Measurements from ENCODE around the gene CD2BP2. TPM values are rescaled to one million over a fixed set of nuclear protein-coding genes. Genes with fewer than 3 reads are reported as not detected.

CD2BP2 gene
- total RNA-seq, 2 experiments from 2014 or later, result 43.8 to 44.5 TPM

DNA sequence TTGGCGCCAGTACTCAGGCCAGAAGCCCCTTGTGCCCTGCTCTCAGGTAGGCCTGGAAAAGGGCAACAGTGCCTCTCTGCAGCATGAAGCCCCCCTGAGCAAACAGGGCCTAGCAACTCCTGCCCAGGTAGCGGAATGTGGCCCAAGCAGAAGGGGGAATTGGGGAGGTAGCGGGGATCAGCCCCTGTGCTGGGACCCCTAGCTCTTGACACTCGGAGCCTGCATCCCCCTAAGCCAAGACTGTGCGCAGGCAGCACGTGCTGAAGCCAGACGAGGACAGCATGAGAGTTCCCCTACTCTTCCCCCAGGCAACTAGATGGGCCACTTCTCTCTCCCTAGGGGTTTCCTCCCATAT, 823 bp upstream of the CD2BP2 start:
- DNase-seq (no peak), ATAC-seq (peak; percentile 3)
- Mint-ChIP-seq H3K36me3 (ENCODE audit: low read depth) (peaks cover 28% of the 10 kb centered on the region), H3K27me3 (no peaks in the 10 kb centered on the region), H3K27ac (peak overlapping the region; percentile 93), H3K4me1 (ENCODE audit: low read depth) (peaks cover 43% of the 10 kb centered on the region), H3K4me3 (peak overlapping the region; percentile 97), H3K9me3 (no peaks in the 10 kb centered on the region)
- POLR2A ChIA-PET, result interaction anchor here (0.6 to 9.7 kb wide), 10 partner anchors 8 to 339 kb away, joined by 3 to 73 read pairs (median 4); partner anchors contain the start of genes SEPTIN1, TBC1D10B, ZNF48 and ZNF771
- intact Hi-C loops (cut with micrococcal nuclease), result no loop called here
- TF ChIP-seq, protein P1, sequence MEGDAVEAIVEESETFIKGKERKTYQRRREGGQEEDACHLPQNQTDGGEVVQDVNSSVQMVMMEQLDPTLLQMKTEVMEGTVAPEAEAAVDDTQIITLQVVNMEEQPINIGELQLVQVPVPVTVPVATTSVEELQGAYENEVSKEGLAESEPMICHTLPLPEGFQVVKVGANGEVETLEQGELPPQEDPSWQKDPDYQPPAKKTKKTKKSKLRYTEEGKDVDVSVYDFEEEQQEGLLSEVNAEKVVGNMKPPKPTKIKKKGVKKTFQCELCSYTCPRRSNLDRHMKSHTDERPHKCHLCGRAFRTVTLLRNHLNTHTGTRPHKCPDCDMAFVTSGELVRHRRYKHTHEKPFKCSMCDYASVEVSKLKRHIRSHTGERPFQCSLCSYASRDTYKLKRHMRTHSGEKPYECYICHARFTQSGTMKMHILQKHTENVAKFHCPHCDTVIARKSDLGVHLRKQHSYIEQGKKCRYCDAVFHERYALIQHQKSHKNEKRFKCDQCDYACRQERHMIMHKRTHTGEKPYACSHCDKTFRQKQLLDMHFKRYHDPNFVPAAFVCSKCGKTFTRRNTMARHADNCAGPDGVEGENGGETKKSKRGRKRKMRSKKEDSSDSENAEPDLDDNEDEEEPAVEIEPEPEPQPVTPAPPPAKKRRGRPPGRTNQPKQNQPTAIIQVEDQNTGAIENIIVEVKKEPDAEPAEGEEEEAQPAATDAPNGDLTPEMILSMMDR (IDR thresholded peaks at IDR 0.05), result no peak
- CTCF ChIA-PET, result interaction anchor here (0.8 to 2.2 kb wide), 4 partner anchors 9 to 259 kb away, joined by 3 to 6 read pairs (median 4); partner anchors contain the start of gene TBC1D10B

- Mint-ChIP-seq H3K36me3 (ENCODE audit: low read depth) (peaks cover 37% of the 10 kb centered on the region), H3K4me1 (ENCODE audit: low read depth) (peaks cover 56% of the 10 kb centered on the region), H3K27ac (peak overlapping the region; percentile 93), H3K9me3 (no peaks in the 10 kb centered on the region), H3K27me3 (no peaks in the 10 kb centered on the region), H3K4me3 (peak overlapping the region; percentile 97)
- ChIA-PET POLR2A (interaction anchor here (0.6 to 9.7 kb wide), 11 partner anchors 8 to 218 kb away, joined by 3 to 73 read pairs (median 5); partner anchors contain the start of genes SEPTIN1, TBC1D10B and ZNF771), CTCF (interaction anchor here (0.9 to 2.0 kb wide), 5 partner anchors 10 to 55 kb away, joined by 3 to 8 read pairs (median 5); partner anchors contain the start of genes SEPTIN1 and ZNF771)
- DNase-seq (peak; percentile 51), ATAC-seq (peak; percentile 38)
- TF ChIP-seq, protein P1 (IDR thresholded peaks at IDR 0.05), result no peak
- intact Hi-C loops (cut with micrococcal nuclease), result no loop called here
Observed at GRCh38 chr16:30354423-30355143, 525 bp downstream of the CD2BP2 start.

GRCh38 chr16:30353438-30354129, 1.5 kb downstream of the CD2BP2 start:
- Mint-ChIP-seq H3K4me1 (ENCODE audit: low read depth) (peaks cover 60% of the 10 kb centered on the region), H3K9me3 (no peaks in the 10 kb centered on the region), H3K27me3 (no peaks in the 10 kb centered on the region), H3K36me3 (ENCODE audit: low read depth) (peaks cover 41% of the 10 kb centered on the region), H3K4me3 (peak overlapping the region; percentile 97), H3K27ac (no peak overlapping the region)
- DNase-seq (no peak), ATAC-seq (no peak)
- ChIA-PET POLR2A (interaction anchor here (0.9 to 9.7 kb wide), 7 partner anchors 7 to 219 kb away, joined by 3 to 73 read pairs (median 6); partner anchors contain the start of gene TBC1D10B), CTCF (interaction anchor here (1.8 to 2.0 kb wide), 3 partner anchors 13 to 56 kb away, joined by 5 to 8 read pairs (median 5); partner anchors contain the start of gene ZNF771)
- TF ChIP-seq, protein P1 (IDR thresholded peaks at IDR 0.05), result no peak
- intact Hi-C loops (cut with micrococcal nuclease), result no loop called here

- ATAC-seq (no peak), DNase-seq (no peak)
- Mint-ChIP-seq H3K4me3 (peak overlapping the region; percentile 24), H3K27ac (peak overlapping the region; percentile 42), H3K27me3 (no peaks in the 10 kb centered on the region), H3K4me1 (ENCODE audit: low read depth) (peaks cover 60% of the 10 kb centered on the region), H3K9me3 (no peaks in the 10 kb centered on the region), H3K36me3 (ENCODE audit: low read depth) (peaks cover 41% of the 10 kb centered on the region)
- CTCF ChIA-PET, result interaction anchor here (1.8 kb wide), 1 partner anchor 14 kb away, joined by 5 read pairs; no protein-coding TSS in a partner anchor
- TF ChIP-seq, protein P1 (IDR thresholded peaks at IDR 0.05), result no peak
- intact Hi-C loops (cut with micrococcal nuclease), result no loop called here
- POLR2A ChIA-PET, result interaction anchor here (0.9 to 9.7 kb wide), 4 partner anchors 10 to 54 kb away, joined by 3 to 73 read pairs (median 4); partner anchors contain the start of gene TBC1D10B
Observed at GRCh38 chr16:30352488-30353401, 2.4 kb downstream of the CD2BP2 start.
